ENCODE results near the gene CLK2.

- TF ChIP-seq CTCF (conservative IDR thresholded peaks at IDR 0.05) (no peak), ZFX (IDR thresholded peaks at IDR 0.05) (no peak)
These were observed 53.7 kb downstream of the CLK2 start for GRCh38 chr1:155219592-155220031.

All from C4-2B (cell line).